IMR-90 (cell line): Measurements from ENCODE around the gene PRR5L. TPM values are rescaled to one million over a fixed set of nuclear protein-coding genes. Genes with fewer than 3 reads are reported as not detected.

Experiments used
- ATAC-seq: fragments of 200-7000 bp; cut with Tn5 transposase; 2 replicates; pipeline ENCODE4 v1.9.1; 2020; ENCODE audit warnings: low read depth, mild to moderate bottlenecking, moderate library complexity
- BruUV-seq: library from RNA; stranded (reverse); fragments of 400-500 nt; replicated peaks from 2 replicates; lab custom pipeline; 2021; lab: Mats Ljungman, UMichigan
- CTCF ChIA-PET: fragments of 300-600 bp; formaldehyde crosslinking; extraction: SDS; loops from one replicate; lab custom pipeline; 2021; ENCODE audit warnings: antibody characterized with exemption; lab: Yijun Ruan, JAX
- POLR2A ChIA-PET: fragments of 300-600 bp; sonication (Branson Sonifier 250); formaldehyde crosslinking; loops from one replicate; lab custom pipeline; 2022; ENCODE audit warnings: antibody characterized with exemption; ENCODE audit not compliant: unreplicated experiment; lab: Charles Lee
- DNase-seq: peaks from one replicate; pipeline ENCODE4 v3.0.0; 2013
- H2AFZ ChIP-seq: replicated peaks from 2 replicates; pipeline ENCODE3; 2013; ENCODE audit warnings: low read length, mild to moderate bottlenecking; ENCODE audit not compliant: poor library complexity
- H2AK5ac ChIP-seq: 2 replicates; pipeline ENCODE4 v1.6.1; 2013; ENCODE audit warnings: low read depth, low read length, inconsistent platforms
- H2AK9ac ChIP-seq: replicated peaks from 2 replicates; pipeline ENCODE3; 2013; ENCODE audit warnings: mild to moderate bottlenecking, low read depth, low read length, moderate library complexity; ENCODE audit not compliant: poor library complexity
- H2BK120ac ChIP-seq: 2 replicates; pipeline ENCODE4 v1.6.1; 2013; ENCODE audit warnings: low read depth, low read length, inconsistent platforms
- H2BK15ac ChIP-seq: 3 replicates; pipeline ENCODE4 v1.6.1; 2013; ENCODE audit warnings: low read depth, low read length, inconsistent platforms
- H2BK20ac ChIP-seq: 2 replicates; pipeline ENCODE4 v1.6.1; 2013; ENCODE audit warnings: low read depth, mild to moderate bottlenecking, inconsistent platforms, low read length, moderate library complexity
- H2BK5ac ChIP-seq: 2 replicates; pipeline ENCODE4 v1.6.1; 2013; ENCODE audit warnings: mild to moderate bottlenecking, low read depth, low read length, inconsistent platforms; ENCODE audit not compliant: poor library complexity, severe bottlenecking
- H3K14ac ChIP-seq: replicated peaks from 2 replicates; pipeline ENCODE4 v1.6.1; 2013; ENCODE audit warnings: low read depth, low read length, inconsistent platforms
- H3K18ac ChIP-seq: 2 replicates; pipeline ENCODE4 v1.6.1; 2013; ENCODE audit warnings: low read depth, low read length, control low read depth
- H3K23ac ChIP-seq: 2 replicates; pipeline ENCODE4 v1.6.1; 2013; ENCODE audit warnings: low read depth, low read length, inconsistent platforms
- H3K27ac ChIP-seq: 2 replicates; pipeline ENCODE4 v1.5.1; 2013; ENCODE audit warnings: mild to moderate bottlenecking, control low read depth, low read length; ENCODE audit not compliant: insufficient read depth
- H3K27me3 ChIP-seq: 2 replicates; pipeline ENCODE4 v1.6.1; 2013; ENCODE audit warnings: low read length; ENCODE audit not compliant: control insufficient read depth, insufficient read depth
- H3K36me3 ChIP-seq: 2 replicates; pipeline ENCODE4 v1.6.1; 2013; ENCODE audit warnings: low read length, mixed read lengths; ENCODE audit not compliant: control insufficient read depth, insufficient read depth
- H3K4ac ChIP-seq: 2 replicates; pipeline ENCODE4 v1.6.1; 2013; ENCODE audit warnings: low read depth, low read length, inconsistent platforms
- H3K4me1 ChIP-seq: 2 replicates; pipeline ENCODE4 v1.6.1; 2013; ENCODE audit warnings: low read length, mixed read lengths; ENCODE audit not compliant: control insufficient read depth, insufficient read depth
- H3K4me2 ChIP-seq: 2 replicates; pipeline ENCODE4 v1.6.1; 2013; ENCODE audit warnings: low read depth, mild to moderate bottlenecking, control low read depth, low read length, moderate library complexity
- H3K4me3 ChIP-seq: 2 replicates; pipeline ENCODE4 v1.5.1; 2013; ENCODE audit warnings: low read depth, mild to moderate bottlenecking, control low read depth, low read length, moderate library complexity; ENCODE audit not compliant: insufficient read depth
- H3K56ac ChIP-seq: 2 replicates; pipeline ENCODE4 v1.6.1; 2013; ENCODE audit warnings: low read length, inconsistent platforms; ENCODE audit not compliant: insufficient read depth; ENCODE audit errors: extremely low read depth
- H3K79me1 ChIP-seq, 2 experiments: 2 replicates each; pipeline ENCODE4 v1.6.1; 2013; ENCODE audit warnings: low read length in 2 of 2, inconsistent platforms in 1 of 2, low read depth in 1 of 2
- H3K9ac ChIP-seq: 2 replicates; pipeline ENCODE4 v1.6.1; 2013; ENCODE audit warnings: low read depth, low read length, control low read depth
- H3K9me1 ChIP-seq: 2 replicates; pipeline ENCODE4 v1.6.1; 2013; ENCODE audit warnings: low read length, inconsistent platforms; ENCODE audit not compliant: insufficient read depth
- H3K9me3 ChIP-seq: 2 replicates; pipeline ENCODE4 v1.6.1; 2013; ENCODE audit warnings: low read length; ENCODE audit not compliant: control insufficient read depth, insufficient read depth
- H4K20me1 ChIP-seq: 2 replicates; pipeline ENCODE4 v1.6.1; 2013; ENCODE audit warnings: low read length, inconsistent platforms; ENCODE audit not compliant: insufficient read depth
- H4K5ac ChIP-seq: 2 replicates; pipeline ENCODE4 v1.6.1; 2013; ENCODE audit warnings: mild to moderate bottlenecking, low read depth, low read length, control low read depth
- H4K8ac ChIP-seq, 2 experiments: 2 replicates each; pipeline ENCODE4 v1.6.1; 2013; ENCODE audit warnings: low read depth in 2 of 2, low read length in 2 of 2, control low read depth in 1 of 2, inconsistent platforms in 1 of 2
- H4K91ac ChIP-seq: 2 replicates; pipeline ENCODE4 v1.6.1; 2013; ENCODE audit warnings: low read depth, low read length, inconsistent platforms; ENCODE audit not compliant: insufficient read depth
- CTCF ChIP-seq: conservative IDR thresholded peaks from 2 replicates; pipeline ENCODE4 v1.5.1; 2012; ENCODE audit warnings: mild to moderate bottlenecking, low read depth, low read length, improper control_type of control experiment
- ELK1 ChIP-seq: fragments of 150-350 bp; IDR thresholded peaks from 2 replicates; pipeline ENCODE4 v1.6.1; 2016; ENCODE audit warnings: low read depth, mild to moderate bottlenecking, low read length, moderate library complexity, borderline replicate concordance
- MAZ ChIP-seq: IDR thresholded peaks from 2 replicates; pipeline ENCODE4 v1.6.1; 2012; ENCODE audit warnings: low read depth, mild to moderate bottlenecking, low read length, improper control_type of control experiment, moderate library complexity, borderline replicate concordance
- MXI1 ChIP-seq: IDR thresholded peaks from 2 replicates; pipeline ENCODE4 v1.6.1; 2012; ENCODE audit warnings: low read depth, mild to moderate bottlenecking, low read length, moderate library complexity, borderline replicate concordance
- POLR2A ChIP-seq: IDR thresholded peaks from 2 replicates; pipeline ENCODE4 v1.6.1; 2012; ENCODE audit warnings: mild to moderate bottlenecking, low read depth, low read length
- USF2 ChIP-seq: fragments of 150-350 bp; IDR thresholded peaks from 2 replicates; pipeline ENCODE4 v1.6.1; 2017; ENCODE audit warnings: mild to moderate bottlenecking, antibody characterized with exemption, low read length, low read depth
- WGBS, 2 experiments: methylation state at CpG; one replicate each; pipeline versions ENCODE4 v1.1.5 to v1.1.7; 2013; ENCODE audit warnings: missing lambda C conversion rate in 2 of 2; ENCODE audit not compliant: insufficient read length in 1 of 2; ENCODE audit errors: extremely low coverage in 2 of 2; 5-methylcytosine and 5-hydroxymethylcytosine counted together
- dilution Hi-C: fragments of 300-500 bp; cut with HindIII; formaldehyde crosslinking; loops from one replicate; pipeline ENCODE4 v1.14.3; 2018; ENCODE audit warnings: low sequenced_read_pairs; ENCODE audit not compliant: unreplicated experiment
- in situ Hi-C: fragments of 300-500 bp; cut with MboI; formaldehyde crosslinking; loops from 3 replicates; pipeline ENCODE4 v1.14.3; 2019; ENCODE audit warnings: low sequenced_read_pairs, inconsistent platforms, mixed read lengths
- intact Hi-C: fragments of 100-400 bp; cut with micrococcal nuclease; formaldehyde crosslinking; loops from 2 replicates; pipeline ENCODE4 v1.10.0; 2022
- polyA plus RNA-seq, 3 experiments: library from polyadenylated mRNA; depleted of rRNA; stranded (reverse); fragments of >200 nt; gene quantifications; 2 replicates each; pipeline ENCODE4 v1.2.3, GENCODE V29; 2012; ENCODE audit warnings: low replicate concordance in 1 of 3
- total RNA-seq: library from RNA; depleted of rRNA; stranded (reverse); fragments of >200 nt; gene quantifications from 2 replicates; pipeline ENCODE4 v1.2.3, GENCODE V29; 2012

PRR5L gene
- total and polyA plus RNA-seq, 2 of the 4 experiments (the other 2 are of a cell fraction) = 2.9 to 3.6 TPM

- TF ChIP-seq USF2 = no peak
- no peak for TF ChIP-seq POLR2A
- no peak for TF ChIP-seq MAZ
- TF ChIP-seq MXI1 = no peak
- no peak for TF ChIP-seq CTCF
- TF ChIP-seq ELK1 = no peak
Observed at GRCh38 chr11:36345084-36345511, 49.0 kb downstream of the PRR5L start.

More at GRCh38 chr11:36345084-36345511, 49.0 kb downstream of the PRR5L start:
- CTCF ChIA-PET = no interaction called here
- no peak overlapping the region for H3K18ac ChIP-seq
- H2AK5ac ChIP-seq = no peak overlapping the region
- no peak overlapping the region for H3K9ac ChIP-seq
- H3K4ac ChIP-seq = no peak overlapping the region
- H2AFZ ChIP-seq = no peak overlapping the region
- no peak overlapping the region for H4K5ac ChIP-seq
- no peak overlapping the region for H3K23ac ChIP-seq
- H2BK120ac ChIP-seq = no peak overlapping the region
- peaks cover 38% of the 10 kb centered on the region for H3K27me3 ChIP-seq
- no peak overlapping the region for H2AK9ac ChIP-seq
- 0 out of 2 replicates have a peak, but pooled peaks cover 3% of the 10 kb centered on the region for H3K9me1 ChIP-seq
- 94% methylated on average over 4 of the region's 11 CpGs; no CpG with 5 or more reads in 1 of the 2 experiments for WGBS, 2 experiments
- no peaks in the 10 kb centered on the region for H3K79me1 ChIP-seq
- H3K4me2 ChIP-seq = no peak overlapping the region
- DNase-seq = no peak
- no peak overlapping the region for H2BK15ac ChIP-seq
- H4K91ac ChIP-seq = no peak overlapping the region
- no peaks in the 10 kb centered on the region; the same call in 1 of the 2 replicates for H3K9me3 ChIP-seq
- no peak overlapping the region for H2BK20ac ChIP-seq
- H3K56ac ChIP-seq = no peak overlapping the region
- H4K8ac ChIP-seq = no peak overlapping the region
- POLR2A ChIA-PET = no interaction called here
- no peak overlapping the region for H3K4me3 ChIP-seq
- no peaks in the 10 kb centered on the region for H3K36me3 ChIP-seq
- no peak overlapping the region for H3K14ac ChIP-seq
- no TSS peak for BruUV-seq
- no peak overlapping the region for H3K27ac ChIP-seq
- no peak overlapping the region for H2BK5ac ChIP-seq
- ATAC-seq = no peak
- dilution Hi-C loops (no loop called here), in situ Hi-C loops (no loop called here), intact Hi-C loops (no loop called here)
- H4K20me1 ChIP-seq = no peaks in the 10 kb centered on the region
- H3K4me1 ChIP-seq = no peaks in the 10 kb centered on the region
